GM11168 (cell line): ENCODE measurements around the gene VCL.
"Not testable (repeated sequence)": the region's sequence is repeated elsewhere in the genome, so short reads cannot be mapped to it uniquely, and the experiment has no call there.

Experiments
- in situ Hi-C: fragments of 300-500 bp; cut with MboI; formaldehyde crosslinking; loops from one replicate; pipeline ENCODE4 v1.12.0; 2022; ENCODE audit warnings: low sequenced_read_pairs; ENCODE audit not compliant: unreplicated experiment

VCL gene

DNA sequence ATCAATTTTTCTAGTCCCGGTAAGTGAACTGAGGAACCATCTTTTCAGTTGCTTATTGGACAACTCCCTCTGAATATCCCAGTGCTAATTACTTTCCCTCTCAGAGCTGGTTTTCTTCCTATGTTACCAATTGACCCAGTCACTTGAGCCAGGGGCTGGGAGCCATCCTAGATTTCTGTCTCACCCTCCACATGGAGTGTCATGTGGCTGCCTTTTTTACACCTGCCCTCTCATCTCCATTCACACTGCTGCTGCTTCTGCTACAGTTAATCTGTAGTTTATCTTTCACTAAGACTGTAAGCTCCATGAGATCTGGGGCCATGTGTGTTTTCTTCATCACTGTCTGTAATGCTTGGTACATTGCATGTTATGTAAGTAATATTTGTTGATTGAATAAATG lies 35.8 kb downstream of the VCL start:
- in situ Hi-C loops = no loop called here

DNA sequence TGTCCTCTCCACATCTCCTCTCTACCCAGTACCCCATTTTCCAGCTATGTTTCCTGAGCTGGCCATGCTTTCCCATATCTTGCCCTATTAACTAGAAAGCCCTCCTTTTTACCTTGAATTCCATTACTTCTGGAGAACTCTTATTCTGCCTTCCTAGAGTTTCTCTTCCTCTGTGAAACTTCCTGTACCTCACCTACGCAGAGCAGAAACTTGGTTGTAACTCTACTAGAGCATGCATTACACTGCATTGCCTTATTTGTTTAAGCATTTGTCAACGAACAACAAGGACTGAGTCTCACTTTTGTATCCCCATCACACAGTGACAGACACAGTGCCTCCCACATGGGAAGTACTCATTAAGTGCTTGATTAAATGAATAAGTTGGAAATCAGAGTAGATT lies 36.4 kb downstream of the VCL start:
- in situ Hi-C loops = no loop called here

GRCh38 chr10:74035303-74035702 lies 37.4 kb downstream of the VCL start:
- in situ Hi-C loops = no loop called here

DNA sequence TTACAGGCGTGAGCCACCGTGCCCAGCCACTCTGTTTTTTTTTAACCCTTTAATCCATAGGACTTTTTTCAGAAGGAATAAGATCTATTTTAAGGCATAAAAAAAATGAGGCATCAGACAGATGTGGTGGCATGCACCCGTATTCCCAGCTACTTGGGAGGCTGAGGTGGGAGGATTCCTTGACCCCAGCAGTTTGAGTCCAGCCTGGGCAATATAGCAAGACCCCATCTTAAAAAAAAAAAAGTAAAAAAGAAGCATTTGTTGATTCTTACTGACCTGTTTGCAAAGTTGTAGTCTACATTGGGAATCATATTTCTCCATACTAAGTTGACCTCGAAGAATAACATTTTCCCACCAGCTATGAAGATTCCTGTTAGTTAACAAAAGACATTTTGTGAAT lies 38.6 kb downstream of the VCL start:
- in situ Hi-C loops = no loop called here

DNA sequence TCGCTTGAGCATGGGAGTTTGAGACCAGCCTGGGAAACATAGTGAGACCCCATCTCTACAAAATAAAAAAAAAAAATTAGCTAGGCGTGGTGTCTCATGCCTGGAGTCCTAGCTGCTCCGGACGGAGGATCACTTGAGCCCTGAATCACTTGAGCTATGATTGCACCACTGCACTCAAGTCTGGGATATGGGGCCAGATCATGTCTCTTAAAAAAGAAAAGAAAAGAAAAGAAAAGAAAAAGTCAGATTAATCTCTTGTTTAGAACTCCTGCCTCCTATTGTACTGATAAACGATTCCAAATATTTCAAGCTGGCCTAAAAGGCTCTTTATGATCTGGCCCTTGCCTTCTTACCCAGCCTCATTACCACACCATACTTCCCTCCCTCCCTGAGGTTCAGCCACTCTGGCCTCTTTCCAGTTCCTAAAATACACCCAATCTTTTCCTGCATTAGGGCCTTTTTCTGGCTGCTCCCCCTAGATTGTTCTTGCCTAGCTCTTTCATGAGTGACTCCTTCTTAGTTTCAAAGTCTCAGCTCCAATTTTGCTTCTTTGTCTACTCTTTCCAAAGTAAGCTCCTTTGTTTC lies 41.7 kb downstream of the VCL start:
- in situ Hi-C loops = no loop called here

- in situ Hi-C loops = no loop called here
Measured at GRCh38 chr10:74040200-74041126, 42.5 kb downstream of the VCL start.

DNA sequence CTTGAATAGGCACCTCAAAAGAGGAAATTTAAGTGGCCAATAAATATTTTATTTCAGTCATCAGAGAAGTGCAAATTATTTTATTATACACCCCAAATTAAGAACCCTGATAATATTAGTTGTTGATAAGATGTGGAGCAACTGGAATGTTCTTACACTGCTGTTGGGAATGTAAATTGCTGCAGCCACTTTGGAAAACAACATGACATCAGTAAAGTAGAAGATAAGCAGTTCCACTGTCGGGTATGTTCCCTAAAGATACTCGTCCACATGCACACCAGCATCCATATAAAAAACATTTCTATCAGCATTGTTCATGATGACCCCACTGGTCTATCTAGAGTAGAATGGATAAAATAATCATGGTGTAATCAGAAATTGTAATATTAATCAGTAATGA lies 46.5 kb downstream of the VCL start:
- in situ Hi-C loops = no loop called here

GRCh38 chr10:74047304-74047703 lies 49.4 kb downstream of the VCL start:
- in situ Hi-C loops = no loop called here

GRCh38 chr10:74047871-74048270 lies 50.0 kb downstream of the VCL start:
- in situ Hi-C loops = no loop called here

- in situ Hi-C loops = no loop called here
Measured at GRCh38 chr10:74048433-74048832, 50.5 kb downstream of the VCL start.

- in situ Hi-C loops = no loop called here
Measured at GRCh38 chr10:74049955-74050354, 52.0 kb downstream of the VCL start.

- in situ Hi-C loops = no loop called here
Measured at GRCh38 chr10:74050653-74051052, 52.7 kb downstream of the VCL start.

- in situ Hi-C loops = no loop called here
Measured at GRCh38 chr10:74051736-74052342, 53.9 kb downstream of the VCL start.

DNA sequence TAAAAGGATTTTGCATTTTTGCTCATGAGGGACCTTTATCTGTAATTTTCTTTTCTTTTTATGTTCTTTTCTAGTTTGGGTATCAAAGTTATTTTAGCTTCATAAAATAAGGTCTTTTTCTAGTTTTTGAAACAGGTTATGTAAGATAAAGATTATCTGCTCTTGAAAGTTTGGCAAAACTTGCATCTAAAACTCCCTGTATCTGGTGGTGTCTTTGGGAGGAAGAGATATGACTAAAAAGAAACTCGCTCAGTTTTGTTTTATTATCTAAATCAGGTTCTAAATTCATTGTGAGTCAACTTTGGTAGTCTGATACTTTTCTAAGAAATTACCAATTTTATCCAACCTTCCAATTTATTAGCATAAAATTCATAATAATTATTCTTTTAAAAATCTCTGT lies 55.1 kb downstream of the VCL start:
- in situ Hi-C loops = no loop called here

- in situ Hi-C loops = no loop called here
Measured at GRCh38 chr10:74055383-74056049, 57.6 kb downstream of the VCL start.

DNA sequence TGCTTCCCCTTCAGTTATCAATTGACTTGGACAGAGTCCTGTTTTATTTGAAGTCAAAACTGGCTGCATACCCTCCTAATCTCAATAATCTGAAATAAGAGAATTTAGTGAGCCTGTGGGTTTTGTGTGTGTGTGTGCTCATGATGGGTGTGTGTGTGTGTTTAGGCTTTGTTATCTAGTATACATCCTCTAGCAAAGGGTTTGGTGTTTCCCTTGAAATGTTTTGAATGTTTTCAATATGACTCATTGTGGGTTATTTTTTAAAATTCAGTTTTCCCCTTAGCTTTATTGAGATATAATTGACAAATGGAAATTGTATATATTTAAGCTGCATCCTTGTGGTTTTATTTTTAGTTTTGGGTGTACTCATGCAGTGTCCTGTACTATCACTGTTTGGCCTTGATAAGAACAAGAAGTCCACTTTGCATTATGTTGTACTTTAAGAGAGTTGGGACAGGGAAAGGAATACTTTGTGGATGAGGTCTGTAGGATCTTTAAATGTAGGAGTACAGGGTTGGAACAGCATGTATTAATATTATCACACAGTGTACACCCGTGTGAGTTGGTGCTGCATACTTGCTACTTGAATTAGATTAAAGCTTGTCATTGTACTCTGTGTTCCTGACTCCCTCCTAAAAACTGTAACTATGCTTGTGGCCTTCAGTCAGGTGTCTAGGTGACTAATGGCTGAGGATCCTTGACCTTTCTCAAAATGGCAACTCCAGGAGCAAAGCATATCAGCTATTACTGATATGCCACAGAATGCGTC lies 58.3 kb downstream of the VCL start:
- in situ Hi-C loops = no loop called here

- in situ Hi-C loops = no loop called here
Measured at GRCh38 chr10:74058071-74058470, 60.2 kb downstream of the VCL start.

- in situ Hi-C loops = no loop called here
Measured at GRCh38 chr10:74058658-74059057, 60.7 kb downstream of the VCL start.

GRCh38 chr10:74061104-74061503 lies 63.2 kb downstream of the VCL start:
- in situ Hi-C loops = no loop called here

DNA sequence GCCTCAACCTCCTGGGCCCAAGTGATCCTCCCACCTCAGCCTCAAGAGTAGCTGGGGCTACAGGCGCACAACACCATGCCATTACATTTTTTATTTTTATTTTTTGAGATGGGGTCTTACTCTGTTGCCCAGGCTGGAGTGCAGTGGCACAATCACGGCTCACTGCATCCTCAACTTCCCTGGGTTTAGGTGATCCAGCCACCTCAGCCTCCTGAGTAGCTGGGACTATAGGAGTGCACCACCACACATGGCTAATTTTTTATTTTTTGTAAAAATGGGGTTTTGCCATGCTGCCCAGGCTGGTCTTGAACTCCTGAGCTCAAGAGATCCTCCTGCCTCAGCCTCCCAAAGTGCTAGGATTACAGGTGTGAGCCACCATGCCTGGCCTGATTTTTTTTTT lies 64.1 kb downstream of the VCL start:
- in situ Hi-C loops = not testable (repeated sequence)
